ENCODE data around the gene ZNF581. TPM values are rescaled to one million over a fixed set of nuclear protein-coding genes. Genes with fewer than 3 reads are reported as not detected.

The ZNF581 gene
- total RNA-seq, 3 donors from 2014 or later = 10.7 to 16.8 (median 16.7) TPM

DNA sequence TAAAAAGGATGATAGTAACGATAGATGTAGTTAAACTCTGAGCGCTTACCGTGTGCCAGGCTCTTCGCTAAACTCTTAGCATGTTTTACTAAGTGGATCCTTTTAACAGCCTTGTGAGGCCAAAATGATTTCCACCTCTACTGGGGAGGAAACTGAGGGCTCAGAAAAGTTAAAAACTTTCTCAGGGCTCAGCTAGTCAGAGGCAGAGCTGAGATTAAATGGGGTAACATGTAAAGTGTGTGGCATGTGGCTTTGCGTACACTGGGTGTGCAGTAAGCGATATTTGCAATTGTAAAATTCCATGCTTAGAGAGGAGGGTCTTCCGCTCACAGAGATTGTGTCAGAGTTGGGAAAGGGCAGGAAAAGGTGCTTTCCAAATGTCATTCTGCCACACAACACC lies 13.1 kb downstream of the ZNF581 start:
- TF ChIP-seq, protein P1, sequence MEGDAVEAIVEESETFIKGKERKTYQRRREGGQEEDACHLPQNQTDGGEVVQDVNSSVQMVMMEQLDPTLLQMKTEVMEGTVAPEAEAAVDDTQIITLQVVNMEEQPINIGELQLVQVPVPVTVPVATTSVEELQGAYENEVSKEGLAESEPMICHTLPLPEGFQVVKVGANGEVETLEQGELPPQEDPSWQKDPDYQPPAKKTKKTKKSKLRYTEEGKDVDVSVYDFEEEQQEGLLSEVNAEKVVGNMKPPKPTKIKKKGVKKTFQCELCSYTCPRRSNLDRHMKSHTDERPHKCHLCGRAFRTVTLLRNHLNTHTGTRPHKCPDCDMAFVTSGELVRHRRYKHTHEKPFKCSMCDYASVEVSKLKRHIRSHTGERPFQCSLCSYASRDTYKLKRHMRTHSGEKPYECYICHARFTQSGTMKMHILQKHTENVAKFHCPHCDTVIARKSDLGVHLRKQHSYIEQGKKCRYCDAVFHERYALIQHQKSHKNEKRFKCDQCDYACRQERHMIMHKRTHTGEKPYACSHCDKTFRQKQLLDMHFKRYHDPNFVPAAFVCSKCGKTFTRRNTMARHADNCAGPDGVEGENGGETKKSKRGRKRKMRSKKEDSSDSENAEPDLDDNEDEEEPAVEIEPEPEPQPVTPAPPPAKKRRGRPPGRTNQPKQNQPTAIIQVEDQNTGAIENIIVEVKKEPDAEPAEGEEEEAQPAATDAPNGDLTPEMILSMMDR (IDR thresholded peaks at IDR 0.05) = no peak
- Histone ChIP-seq H3K4me1 (peaks cover 19 to 37% of the 10 kb centered on the region in 2 donors), H3K9me3 (no peaks in the 10 kb centered on the region), H3K27me3 (no peaks in the 10 kb centered on the region), H3K4me3 (peak overlapping the region; percentile 82 to 96 (median 91)), H3K27ac (peak overlapping the region; percentile 32 to 100), H3K36me3 (peaks cover 5% of the 10 kb centered on the region)
- no peak for DNase-seq (ENCODE audit: low spot score in 2 of 2)
- intact Hi-C loops (cut with DNase I; ENCODE audit: low total_unique reads) = no loop called here

DNA sequence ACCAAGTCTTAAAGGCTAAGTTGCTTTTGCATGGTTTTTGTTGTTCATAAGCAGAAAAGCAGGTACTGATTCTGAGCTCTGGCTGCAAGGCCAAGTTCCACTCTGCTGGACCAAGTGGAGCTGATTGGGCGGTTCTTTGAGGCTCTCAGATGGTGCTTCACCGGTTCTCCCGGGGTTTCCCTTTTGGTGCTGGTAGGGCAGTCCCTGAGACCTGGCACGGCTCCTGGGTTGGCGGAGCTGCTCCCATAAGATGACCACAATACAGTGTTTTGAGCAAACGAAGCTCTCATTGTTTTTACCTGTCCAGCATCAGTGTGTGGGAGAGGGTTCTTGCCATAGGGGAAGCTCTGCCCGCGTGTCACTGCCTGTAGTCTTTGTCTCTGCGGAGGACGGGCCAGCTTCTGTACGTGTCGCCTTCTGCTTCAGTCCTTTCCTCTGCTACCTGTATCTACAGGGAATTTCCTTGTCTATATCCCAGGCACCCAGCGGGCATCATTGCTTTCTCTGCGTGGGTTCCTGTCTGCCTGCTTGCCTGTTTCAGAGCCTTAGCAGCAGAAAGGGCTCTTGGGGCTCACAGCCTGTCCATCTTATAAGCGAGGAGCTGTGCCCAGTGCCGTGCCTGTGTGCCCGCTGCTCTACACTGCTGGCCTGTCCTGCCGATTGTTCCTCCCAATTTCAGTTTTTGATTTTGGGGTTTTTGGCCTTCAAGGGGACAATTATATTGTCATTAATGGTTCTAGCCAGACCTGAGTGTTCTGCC lies 13.7 kb downstream of the ZNF581 start:
- H3K4me1 ChIP-seq = peaks cover 19 to 37% of the 10 kb centered on the region in 2 donors
- TF ChIP-seq POLR2AphosphoS5 (IDR thresholded peaks at IDR 0.05) (no peak), POLR2A (IDR thresholded peaks at IDR 0.05) (no peak)
- TF ChIP-seq, protein P1 (IDR thresholded peaks at IDR 0.05) = no peak
- H3K9me3 ChIP-seq = no peaks in the 10 kb centered on the region
- H3K36me3 ChIP-seq = peaks cover 5% of the 10 kb centered on the region
- H3K4me3 ChIP-seq = peak overlapping the region; percentile 82 to 96 (median 91)
- DNase-seq (ENCODE audit: low spot score in 2 of 2) = no peak
- H3K27me3 ChIP-seq = no peaks in the 10 kb centered on the region
- intact Hi-C loops (cut with DNase I; ENCODE audit: low total_unique reads) = no loop called here
- H3K27ac ChIP-seq = peak overlapping the region; percentile 32 to 100

DNA sequence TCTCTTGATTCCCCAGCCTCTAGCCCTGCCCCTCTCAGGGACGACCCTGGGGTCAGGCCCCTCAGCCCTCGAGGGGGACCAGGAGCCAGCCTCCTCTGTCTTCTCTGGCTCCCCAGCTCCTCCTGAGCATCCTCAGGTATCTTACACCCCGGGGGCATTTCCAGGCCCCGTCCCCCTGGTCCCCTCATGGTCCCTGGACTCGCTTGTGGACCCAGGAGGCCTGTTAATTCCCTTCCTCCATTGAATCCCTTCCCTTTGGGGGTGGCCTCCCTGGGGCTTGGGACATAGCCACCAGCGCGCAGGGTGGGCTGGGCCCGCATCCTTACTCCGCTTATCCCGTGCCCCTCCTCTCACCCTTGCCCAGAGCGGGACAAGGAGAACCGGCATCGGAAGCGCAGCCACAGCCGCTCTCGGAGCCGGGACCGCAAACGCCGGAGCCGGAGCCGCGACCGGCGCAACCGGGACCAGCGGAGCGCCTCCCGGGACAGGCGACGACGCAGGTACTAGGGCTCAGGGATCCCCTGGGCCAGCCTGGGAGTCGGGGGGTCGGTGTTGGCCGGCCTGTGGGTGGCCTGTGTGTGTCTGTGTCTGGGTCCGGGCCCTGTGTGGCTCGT lies 15.5 kb downstream of the ZNF581 start:
- no peaks in the 10 kb centered on the region for H3K27me3 ChIP-seq
- peaks cover 19 to 37% of the 10 kb centered on the region in 2 donors for H3K4me1 ChIP-seq
- DNase-seq (ENCODE audit: low spot score in 2 of 2) = no peak
- H3K9me3 ChIP-seq = no peaks in the 10 kb centered on the region
- peaks cover 15% of the 10 kb centered on the region for H3K36me3 ChIP-seq
- TF ChIP-seq POLR2AphosphoS5 (IDR thresholded peaks at IDR 0.05) (no peak), POLR2A (IDR thresholded peaks at IDR 0.05) (no peak)
- TF ChIP-seq, protein P1 (IDR thresholded peaks at IDR 0.05) = no peak
- intact Hi-C loops (cut with DNase I; ENCODE audit: low total_unique reads) = no loop called here
- H3K27ac ChIP-seq = no peak overlapping the region
- peak overlapping the region in 2 of 3 donors; percentile 7 to 82 for H3K4me3 ChIP-seq

DNA sequence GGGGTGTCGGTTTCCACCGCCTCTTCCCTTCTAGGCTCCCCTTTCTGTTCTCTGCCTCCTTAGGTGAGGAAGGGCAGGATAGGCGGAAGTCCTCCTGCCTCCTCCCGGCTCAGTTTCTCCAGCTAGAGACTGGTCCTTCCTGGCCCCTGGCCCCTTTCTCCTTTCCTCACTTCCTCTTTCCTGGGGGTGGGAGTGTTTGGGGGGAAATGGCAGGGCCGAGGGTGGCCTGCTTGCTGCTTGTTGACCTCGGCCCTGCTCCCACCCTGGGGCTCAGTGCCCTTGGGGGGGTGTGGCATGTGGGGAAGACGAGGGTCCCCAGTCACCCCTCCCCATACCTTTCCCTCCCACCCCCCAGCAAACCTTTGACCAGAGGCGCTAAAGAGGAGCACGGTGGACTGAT lies 16.4 kb downstream of the ZNF581 start:
- DNase-seq (ENCODE audit: low spot score in 2 of 2) = no peak

More for the DNA sequence above, 16.4 kb downstream of the ZNF581 start:
- Histone ChIP-seq H3K4me3 (no peak overlapping the region), H3K36me3 (peaks cover 20% of the 10 kb centered on the region), H3K27ac (no peak overlapping the region), H3K4me1 (peaks cover 19 to 37% of the 10 kb centered on the region in 2 donors), H3K9me3 (no peaks in the 10 kb centered on the region), H3K27me3 (no peaks in the 10 kb centered on the region)
- intact Hi-C loops (cut with DNase I; ENCODE audit: low total_unique reads) = no loop called here
- TF ChIP-seq, protein P1 (IDR thresholded peaks at IDR 0.05) = no peak
- no peak for TF ChIP-seq POLR2A (IDR thresholded peaks at IDR 0.05)
- no peak for TF ChIP-seq POLR2AphosphoS5 (IDR thresholded peaks at IDR 0.05)
